TTC549 (cell line): ENCODE results near the gene ESF1.
A peak's percentile ranks its signal among the peaks of the same experiment; 100 is the strongest.
"Not testable (repeated sequence)": the region's sequence is repeated elsewhere in the genome, so short reads cannot be mapped to it uniquely, and the experiment has no call there.

ENCODE experiments used
- FAIRE-seq: peaks from 2 replicates; lab custom pipeline; 2012; peaks lifted over from hg19 to GRCh38; lab: Jason Lieb, UNC

ESF1 gene

DNA sequence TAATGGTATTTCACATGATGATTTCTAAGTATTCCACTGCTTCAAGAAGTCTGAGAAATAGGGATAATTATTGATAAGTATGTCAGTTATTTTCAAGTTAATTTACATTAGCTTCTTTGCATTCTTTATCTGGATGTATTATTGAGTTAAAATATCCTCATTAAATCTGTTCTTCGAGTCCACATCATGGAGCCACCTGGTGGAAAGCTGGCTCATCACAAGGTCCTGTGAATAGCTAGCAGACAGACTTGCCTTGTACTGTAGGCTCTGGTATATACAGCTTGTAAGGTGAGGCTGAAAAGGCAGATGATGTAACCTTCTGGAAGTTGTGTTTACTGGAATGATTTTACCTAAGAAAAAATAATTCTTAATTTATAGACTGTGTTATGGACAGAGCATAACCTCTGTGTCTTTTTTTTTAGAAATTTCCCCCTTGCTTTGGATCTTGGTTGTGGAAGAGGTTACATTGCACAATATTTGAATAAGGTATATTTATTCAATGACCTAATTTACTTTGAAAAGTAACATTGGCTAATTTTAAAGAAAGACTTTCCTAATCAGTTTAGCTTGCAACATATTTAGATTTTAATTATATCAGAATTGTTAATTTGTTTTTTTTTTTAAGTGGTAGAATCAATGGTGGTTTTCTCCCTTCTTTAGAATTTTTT is 3.6 kb upstream of the ESF1 start:
- FAIRE-seq = peak; percentile 75

DNA sequence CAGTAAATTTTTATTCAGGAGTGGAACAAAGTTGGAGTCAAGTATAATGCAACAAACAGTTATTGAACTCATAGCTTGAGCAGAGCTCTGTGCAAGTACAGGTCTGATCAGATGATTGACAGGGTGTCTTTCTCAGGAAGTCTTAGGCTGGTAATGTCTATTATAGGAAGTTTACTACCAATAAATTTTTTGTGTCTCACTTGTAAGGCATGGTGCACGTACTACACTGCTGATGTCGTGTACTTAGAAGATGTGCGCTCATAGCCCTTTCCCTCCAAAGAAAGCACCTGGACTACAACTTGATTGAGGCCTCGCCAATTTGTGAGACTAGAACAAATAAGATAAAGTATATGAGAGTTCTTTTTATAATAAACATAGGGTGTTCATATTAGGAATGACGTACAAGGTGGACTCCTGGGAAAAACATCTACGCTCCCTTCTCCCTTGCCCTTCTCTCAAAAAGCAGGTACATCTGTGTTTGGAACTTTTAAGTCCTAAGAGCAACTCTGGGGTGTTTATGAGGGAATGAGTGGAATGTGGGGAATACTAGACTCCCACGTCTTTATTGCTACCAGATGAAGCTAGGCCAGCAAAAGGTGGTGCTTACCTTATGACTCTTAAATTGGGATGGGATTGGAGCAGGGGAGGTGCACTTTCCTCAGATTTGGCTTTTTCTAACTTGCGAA is 1.6 kb upstream of the ESF1 start:
- FAIRE-seq = no peak

DNA sequence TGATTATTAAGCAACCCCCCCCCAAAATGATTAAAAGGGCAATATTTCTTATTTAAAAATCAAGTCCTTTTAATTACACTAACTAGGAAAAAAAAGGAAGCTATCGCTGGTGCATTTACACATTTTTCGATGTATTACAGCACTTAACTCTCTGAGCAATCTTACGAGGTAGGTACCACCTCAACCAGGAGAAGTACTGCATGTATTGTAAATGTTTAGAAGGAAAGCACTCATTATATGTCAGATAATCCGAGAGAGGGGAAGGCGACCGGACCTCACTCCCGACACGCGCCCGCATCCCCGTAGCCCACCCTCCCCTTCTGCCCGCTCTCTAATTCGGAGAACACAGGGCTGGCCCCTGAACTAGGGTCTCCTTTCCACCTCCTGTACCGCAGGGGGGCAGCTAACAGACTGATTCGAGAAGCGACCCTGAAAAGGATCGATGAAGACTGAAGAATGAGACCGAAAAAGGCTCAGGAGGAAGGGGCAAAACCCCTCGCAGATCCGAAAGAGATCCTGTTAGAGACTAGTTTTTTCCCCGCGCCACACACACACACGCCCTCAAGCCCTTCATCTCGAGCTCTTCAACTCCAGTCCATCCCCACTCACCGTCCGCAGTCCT is 337 bp downstream of the ESF1 start:
- FAIRE-seq = no peak

DNA sequence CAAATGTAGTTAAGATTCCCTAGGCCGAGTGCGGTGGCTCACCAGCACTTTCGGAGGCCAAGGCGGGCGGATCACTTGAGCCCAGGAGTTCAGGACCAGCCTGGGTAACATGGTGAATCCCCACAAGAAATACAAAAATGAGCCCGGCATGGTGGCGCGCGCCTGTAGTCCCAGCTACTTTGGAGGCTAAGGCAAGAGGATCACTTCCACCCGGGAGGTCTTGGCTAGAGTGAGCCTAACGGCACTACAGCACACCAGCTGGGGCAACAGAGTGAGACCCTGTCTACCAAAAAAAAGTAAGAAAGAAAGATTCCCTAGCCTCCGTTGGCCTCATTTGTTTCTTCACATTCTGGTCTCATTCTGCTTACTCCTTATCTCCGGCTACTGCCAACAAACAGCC is 1.2 kb downstream of the ESF1 start:
- FAIRE-seq = no peak

DNA sequence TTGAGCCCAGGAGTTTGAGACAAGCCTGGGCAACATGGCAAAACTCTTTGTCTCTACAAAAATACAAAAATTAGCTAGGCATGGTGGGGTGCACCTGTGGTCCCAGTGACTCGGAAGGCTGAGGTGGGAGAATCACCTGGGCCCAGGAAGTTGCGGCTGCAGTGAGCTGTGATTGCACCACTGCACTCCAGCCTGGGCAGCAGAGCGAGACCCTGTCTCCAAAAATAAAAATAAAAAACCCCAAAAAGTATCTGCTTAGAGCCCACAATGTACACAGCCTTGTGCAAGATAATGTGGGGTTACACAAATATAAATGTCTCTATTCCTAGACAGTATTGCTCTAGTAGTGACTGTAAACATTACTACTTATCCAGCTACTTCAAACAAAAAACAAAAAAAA is 5.9 kb downstream of the ESF1 start:
- no peak for FAIRE-seq

DNA sequence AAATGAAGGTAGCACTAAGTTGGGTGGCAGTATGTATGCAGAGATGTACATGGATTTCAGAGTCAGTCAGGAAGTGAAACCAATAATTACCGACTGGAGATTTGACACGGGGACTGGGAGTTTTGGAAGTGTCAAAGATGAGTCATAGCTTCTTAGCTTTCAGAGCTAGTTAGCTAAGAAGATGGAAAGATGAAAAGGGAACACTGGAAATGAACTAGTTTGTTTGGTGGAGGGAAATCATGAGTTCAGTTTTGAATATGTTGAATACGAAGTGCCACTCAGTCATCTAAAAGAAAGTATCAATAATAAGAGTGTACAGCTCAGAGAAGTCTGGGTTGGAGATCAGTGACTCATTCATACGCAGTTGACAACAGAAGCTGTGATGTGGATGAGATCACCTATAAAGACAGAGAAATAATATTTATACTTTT is 7.5 kb downstream of the ESF1 start:
- FAIRE-seq = no peak

DNA sequence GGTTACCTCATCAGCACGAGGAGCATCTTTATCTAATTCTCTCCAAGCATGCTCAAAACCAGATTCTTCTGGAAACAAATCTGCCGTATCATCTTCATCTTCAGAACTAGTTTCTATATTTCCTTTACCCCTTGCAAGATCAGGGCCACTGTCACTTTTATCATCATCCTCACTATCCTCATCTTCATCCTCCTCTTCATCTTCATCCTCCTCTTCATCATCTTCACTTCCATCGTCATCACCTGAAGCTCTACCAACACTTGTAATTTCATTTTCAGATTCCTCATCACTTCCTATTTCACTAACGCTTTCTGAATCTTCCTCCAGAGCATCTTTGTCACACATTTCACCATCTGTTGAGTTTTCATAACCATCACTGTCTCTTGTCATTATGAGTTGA is 8.9 kb downstream of the ESF1 start:
- no peak for FAIRE-seq

DNA sequence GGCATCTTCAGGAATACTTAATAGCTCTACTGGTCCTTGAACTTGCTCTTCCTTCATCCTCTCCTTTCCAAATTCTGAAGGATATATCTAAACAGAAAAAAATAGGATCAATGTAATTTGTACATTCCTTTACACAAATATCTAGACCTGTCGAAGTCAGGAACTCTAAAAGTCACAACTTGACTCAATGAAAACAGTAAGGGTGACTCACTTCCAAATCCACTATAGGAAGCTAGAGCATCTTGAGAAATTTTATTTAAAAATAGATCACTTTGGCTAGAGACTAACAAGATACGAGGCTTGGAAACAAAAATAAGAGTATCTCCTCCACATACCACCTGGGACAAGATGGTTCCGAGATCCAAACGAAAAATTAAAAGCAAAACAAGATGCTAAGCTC is 12.2 kb downstream of the ESF1 start:
- no peak for FAIRE-seq

DNA sequence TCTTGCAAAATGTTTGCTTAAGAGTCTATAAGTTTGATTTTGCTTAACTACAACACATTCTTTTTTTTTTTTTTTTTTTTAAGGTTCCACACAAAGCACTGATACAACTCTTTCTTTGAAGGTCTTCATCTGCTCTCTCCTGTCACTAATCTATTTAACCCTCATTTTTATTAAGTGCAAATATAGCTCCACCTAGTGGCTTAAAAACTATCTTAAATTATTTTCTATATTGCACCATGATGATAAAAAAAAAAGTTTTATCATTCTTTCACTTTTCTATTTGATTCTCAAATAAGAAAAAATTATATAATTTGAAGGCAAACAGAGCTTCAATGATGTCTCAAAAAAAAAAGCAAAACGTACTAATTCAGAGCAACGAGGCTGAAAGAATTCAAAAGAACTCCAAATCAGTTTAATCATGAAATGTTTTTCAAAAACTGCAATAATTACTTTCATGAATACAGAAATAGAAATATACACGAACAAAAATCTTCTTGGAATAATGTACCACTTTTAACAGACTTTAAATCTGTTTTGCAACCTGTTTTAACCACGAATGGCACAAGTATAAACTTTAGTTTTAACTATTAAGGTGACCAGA is 12.8 kb downstream of the ESF1 start:
- FAIRE-seq = peak; percentile 83

DNA sequence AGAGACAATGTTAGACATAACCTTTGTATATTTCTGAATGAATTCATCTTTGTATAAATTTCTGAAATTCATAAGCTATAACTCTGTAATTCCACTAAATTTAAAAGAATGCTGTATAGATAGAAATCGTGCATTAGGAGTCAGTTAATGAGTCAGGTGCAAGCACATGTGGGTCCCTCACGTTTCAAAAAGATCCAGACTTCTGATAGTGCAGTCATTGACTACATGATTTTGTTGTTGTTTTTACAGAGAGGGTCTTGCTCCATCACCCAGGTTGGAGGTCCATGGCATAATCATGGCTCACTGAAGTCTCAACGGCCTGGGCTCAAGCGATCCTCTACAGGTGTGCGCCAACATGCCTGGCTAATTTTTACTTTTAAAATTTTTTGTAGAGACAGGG is 14.6 kb downstream of the ESF1 start:
- no peak for FAIRE-seq

DNA sequence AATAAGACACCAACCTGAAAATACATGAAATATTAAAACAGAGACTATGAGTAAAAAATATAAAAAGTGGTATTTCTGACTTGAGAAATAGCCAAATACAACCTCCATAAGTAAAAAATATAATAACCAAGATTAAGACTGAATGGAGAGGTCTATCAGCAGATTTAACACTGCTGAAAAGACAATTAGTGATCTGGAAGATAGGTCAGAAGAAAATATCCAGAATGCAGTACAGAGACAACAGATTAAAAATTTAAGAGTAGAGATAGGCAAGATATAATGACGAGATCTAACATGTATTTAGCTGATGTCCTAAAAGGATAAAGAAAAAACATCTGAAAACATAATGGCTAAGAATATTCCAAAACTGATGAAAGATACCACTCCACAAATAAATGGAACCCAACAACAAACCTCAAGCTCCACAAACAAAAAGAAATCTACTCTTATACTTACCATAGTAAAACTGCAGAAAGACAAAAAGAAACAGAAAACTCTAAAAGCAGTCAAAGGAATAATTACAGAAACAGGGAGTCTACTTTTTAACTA is 18.8 kb downstream of the ESF1 start:
- no peak for FAIRE-seq

DNA sequence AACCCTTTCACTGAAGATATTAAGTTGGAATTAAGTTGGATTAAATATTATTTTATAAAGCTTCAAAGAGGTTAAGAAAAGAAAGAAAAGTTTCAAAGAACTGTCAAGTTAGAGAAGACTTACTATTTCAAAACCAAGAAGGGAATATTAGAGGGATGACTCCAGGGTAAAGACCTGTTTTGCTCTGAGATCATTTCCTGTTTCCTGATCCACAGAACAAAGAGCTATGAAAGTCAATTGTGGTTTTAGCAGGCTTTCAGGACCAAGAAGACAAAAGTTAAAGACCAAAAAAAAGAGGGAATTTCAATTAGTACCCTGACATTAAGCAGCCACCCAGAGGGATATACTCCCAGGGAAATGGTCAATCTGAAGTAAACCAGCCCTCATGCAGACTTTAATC is 19.4 kb downstream of the ESF1 start:
- FAIRE-seq = no peak

DNA sequence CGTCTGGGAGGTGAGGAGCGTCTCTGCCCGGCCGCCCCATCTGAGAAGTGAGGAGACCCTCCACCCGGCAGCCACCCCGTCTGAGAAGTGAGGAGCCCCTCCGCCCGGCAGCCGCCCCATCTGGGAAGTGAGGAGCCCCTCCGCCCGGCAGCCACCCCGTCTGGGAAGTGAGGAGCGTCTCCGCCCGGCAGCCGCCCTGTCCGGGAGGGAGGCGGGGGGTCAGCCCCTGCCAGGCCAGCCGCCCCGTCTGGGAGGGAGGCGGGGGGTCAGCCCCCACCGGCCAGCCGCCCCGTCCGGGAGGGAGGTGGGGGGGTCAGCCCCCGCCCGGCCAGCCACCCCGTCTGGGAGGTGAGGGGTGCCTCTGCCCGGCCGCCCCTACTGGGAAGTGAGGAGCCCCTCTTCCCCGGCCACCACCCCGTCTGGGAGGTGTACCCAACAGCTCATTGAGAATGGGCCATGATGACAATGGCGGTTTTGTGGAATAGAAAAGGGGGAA is 24.2 kb downstream of the ESF1 start:
- not testable (repeated sequence) for FAIRE-seq

DNA sequence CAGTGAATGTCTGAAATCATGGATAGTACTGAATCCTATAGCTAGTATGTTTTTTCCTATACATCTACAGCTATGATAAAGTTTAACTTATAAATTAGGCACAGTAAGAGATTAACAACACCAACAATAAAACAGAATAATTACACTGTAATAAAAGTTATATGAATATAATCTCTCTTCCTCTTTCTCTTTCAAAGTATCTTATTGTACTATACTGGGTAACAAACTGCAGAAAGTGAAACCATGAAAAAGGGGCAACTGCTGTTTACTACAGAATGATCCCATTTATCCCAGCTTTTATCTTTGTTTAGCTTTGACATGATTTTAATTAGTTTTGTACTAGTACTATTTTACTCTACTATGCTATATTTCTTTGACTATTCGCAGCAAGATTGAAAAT is 25.8 kb downstream of the ESF1 start:
- no peak for FAIRE-seq

DNA sequence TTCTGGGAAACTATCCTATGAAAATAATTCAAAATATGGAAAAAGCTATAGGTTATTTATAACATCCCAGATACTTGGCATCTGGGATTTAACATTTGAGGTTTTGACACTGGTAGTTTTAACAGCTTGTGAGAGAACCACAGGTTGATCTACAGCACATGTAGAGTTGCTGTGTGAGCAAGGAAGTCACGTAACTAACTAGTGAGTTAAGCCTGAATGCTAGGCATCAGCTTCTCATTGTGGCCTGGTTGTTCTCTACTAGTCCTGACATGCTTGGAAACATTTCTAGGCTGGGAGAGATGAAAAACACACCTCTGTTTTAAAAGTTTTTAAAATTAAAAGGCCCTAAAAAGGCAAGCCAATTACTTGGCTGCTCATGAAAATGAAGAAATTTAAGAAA is 28.2 kb downstream of the ESF1 start:
- FAIRE-seq = no peak

DNA sequence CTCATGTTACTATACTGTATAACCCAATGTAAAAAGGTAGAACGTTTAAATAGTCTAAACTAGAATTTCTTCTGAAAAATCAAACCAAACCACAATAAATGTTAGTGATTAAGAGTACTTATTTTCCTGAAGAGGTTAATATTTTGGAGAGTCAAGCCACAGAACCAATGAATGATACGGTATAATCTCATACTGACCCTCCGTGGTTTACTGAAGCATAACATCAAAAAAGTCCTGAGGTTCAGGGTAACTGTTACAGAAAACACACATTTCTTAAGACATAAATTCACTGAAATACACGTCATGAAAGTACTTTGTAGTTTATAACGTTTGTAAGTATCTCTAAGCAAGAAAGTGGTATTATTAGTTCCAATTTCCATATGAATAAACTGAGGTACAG is 28.9 kb downstream of the ESF1 start:
- no peak for FAIRE-seq

DNA sequence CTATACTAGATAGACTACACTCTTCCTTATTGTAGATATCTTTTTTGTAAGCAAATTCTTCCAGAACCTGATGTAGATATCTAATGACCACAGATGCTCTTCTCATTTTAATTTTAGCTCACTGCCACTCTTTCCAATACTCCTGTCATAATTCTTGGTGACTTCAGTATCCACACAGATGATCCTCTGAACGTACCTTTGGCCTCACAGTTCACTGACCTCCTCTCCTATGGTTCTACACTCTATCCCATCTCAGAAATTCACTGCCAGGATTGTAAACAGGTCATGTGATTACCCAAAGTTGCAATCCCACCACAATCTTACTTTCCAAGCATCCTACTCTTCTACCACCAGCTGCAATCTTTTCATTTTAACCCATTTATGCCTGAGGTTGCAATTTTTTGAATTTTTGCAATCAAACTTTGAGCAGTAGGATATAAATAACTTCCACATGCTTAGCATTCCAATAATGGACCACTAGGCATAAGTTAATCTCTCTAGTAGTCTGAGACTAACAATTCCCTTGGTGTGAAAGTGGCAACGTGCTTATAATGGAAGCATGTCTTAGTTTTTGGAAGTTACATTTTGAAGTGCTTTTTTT is 31.2 kb downstream of the ESF1 start:
- no peak for FAIRE-seq

DNA sequence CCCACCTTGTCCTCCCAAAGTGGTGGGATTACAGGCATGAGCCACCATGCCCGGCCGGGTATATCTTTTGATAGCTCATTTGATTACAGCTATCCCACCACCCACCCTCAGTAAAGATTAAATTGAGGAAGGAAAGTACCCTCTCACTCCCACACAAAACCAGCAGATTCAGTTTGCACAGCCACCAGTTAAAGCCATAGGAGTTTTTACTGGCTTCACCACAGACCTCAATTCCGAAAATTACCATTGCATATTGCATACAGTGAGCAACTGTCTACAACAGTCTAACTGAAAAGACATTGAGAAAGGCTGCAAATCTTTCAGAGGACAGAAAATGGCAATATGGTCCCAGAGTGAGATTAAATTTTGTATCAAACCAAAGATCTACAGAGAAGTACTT is 34.9 kb downstream of the ESF1 start:
- no peak for FAIRE-seq

DNA sequence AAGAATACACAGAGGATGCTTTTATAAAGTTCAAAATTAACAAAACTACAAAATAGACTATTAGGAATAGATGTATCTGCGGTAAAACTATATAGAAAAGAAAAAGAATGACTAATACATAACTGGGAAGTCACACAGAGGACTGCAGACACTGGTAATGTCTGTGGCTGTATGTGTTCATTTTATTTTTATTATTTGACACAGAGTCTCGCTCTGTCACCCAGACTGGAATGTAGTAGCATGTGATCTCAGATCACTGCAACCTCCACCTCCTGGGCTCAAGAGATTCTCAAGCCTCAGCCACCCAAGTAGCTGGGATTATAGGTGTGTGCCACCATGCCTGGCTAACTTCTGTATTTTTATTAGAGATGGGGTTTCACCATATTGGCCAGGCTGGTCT is 38.9 kb downstream of the ESF1 start:
- no peak for FAIRE-seq

DNA sequence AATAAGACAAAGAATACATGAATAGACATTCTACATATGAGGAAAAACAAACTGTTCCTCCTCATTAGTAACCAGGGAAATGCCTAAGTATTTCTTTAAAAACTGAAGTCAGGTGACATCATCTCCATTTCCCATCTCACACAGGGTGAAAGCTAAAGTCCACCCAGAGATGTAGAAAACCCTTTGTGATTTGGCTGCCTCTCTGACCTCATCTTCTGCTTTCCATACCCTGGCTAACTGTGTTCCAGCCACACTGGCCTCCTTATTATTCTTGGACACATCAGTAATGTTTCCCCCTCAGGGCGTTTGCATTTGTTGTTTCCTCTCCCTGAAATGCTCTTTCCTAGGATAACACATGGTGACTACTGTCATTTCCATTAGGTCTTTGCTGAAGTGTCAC is 40.4 kb downstream of the ESF1 start:
- no peak for FAIRE-seq

DNA sequence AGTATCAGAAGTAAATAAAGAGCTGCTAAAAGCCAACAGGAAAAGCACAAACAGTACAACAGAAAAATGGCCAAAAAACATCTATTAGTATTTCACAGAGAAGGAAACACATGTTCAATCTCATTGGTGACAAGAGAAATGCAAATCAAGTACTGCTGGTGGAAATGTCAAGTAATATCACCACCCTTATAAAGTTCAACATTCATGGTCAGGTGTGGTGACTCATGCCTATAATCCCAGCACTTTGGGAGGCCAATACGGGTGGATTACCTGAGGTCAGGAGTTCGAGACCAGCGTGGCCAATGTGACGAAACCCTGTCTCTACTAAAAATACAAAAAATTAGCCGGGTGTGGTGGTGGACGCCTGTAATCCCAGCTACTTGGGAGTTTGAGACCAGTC is 42.8 kb downstream of the ESF1 start:
- no peak for FAIRE-seq
